Liver (tissue), 9 donors: ENCODE results near the gene ACAT1. TPM values are rescaled to one million over a fixed set of nuclear protein-coding genes. Genes with fewer than 3 reads are reported as not detected.

Experiments
- DNase-seq: peaks from one replicate; pipeline ENCODE4 v3.0.0-alpha.2; 2017; ENCODE audit warnings: low spot score
- H3K27ac ChIP-seq, 2 donors: one replicate each; pipeline ENCODE4 v1.7.0; 2013; ENCODE audit warnings: inconsistent platforms in 2 of 2, low read length in 2 of 2, control low read depth in 1 of 2, low read depth in 1 of 2, mild to moderate bottlenecking in 1 of 2
- H3K27me3 ChIP-seq, 4 donors: one replicate each; pipeline versions ENCODE4 v1.6.1 to v1.7.0; 2013; ENCODE audit warnings: low read length in 3 of 4, inconsistent platforms in 1 of 4, mild to moderate bottlenecking in 1 of 4, moderate library complexity in 1 of 4; ENCODE audit not compliant: control insufficient read depth in 4 of 4, insufficient read depth in 4 of 4
- H3K36me3 ChIP-seq, 4 donors: one replicate each; pipeline versions ENCODE4 v1.6.1 to v1.7.0; 2013; ENCODE audit warnings: low read length in 3 of 4, mild to moderate bottlenecking in 3 of 4, low read depth in 1 of 4, moderate library complexity in 1 of 4; ENCODE audit not compliant: control insufficient read depth in 4 of 4, insufficient read depth in 3 of 4
- H3K4me1 ChIP-seq, 4 donors: one replicate each; pipeline versions ENCODE4 v1.6.1 to v1.7.0; 2013; ENCODE audit warnings: low read length in 3 of 4, mild to moderate bottlenecking in 3 of 4, moderate library complexity in 1 of 4; ENCODE audit not compliant: control insufficient read depth in 4 of 4, insufficient read depth in 4 of 4
- H3K4me3 ChIP-seq, 3 donors: one replicate each; pipeline versions ENCODE4 v1.6.1 to v1.7.0; 2013; ENCODE audit warnings: low read length in 3 of 3, control low read depth in 1 of 3, low read depth in 1 of 3, mild to moderate bottlenecking in 1 of 3
- H3K9ac ChIP-seq, 2 donors: one replicate each; pipeline ENCODE4 v1.7.0; 2013; ENCODE audit warnings: low read length in 2 of 2, mild to moderate bottlenecking in 2 of 2, moderate library complexity in 2 of 2, control low read depth in 1 of 2, low read depth in 1 of 2
- H3K9me3 ChIP-seq, 4 donors: one replicate each; pipeline versions ENCODE4 v1.6.1 to v1.7.0; 2013; ENCODE audit warnings: low read length in 3 of 4; ENCODE audit not compliant: control insufficient read depth in 4 of 4
- EGR1 ChIP-seq, 2 donors: IDR thresholded peaks; 2 replicates each; pipeline ENCODE4 v1.6.1; 2016 to 2018; ENCODE audit warnings: antibody characterized with exemption in 2 of 2, low read depth in 2 of 2
- FOXA1 ChIP-seq: IDR thresholded peaks from 2 replicates; pipeline ENCODE4 v1.6.1; 2016; ENCODE audit warnings: antibody characterized with exemption
- FOXA2 ChIP-seq: IDR thresholded peaks from 2 replicates; pipeline ENCODE4 v1.6.1; 2016; ENCODE audit warnings: antibody characterized with exemption
- GABPA ChIP-seq, 2 donors: IDR thresholded peaks in 1 of 2; conservative IDR thresholded peaks in 1 of 2; 2 replicates each; pipeline ENCODE4 v1.6.1; 2016; ENCODE audit warnings: antibody characterized with exemption in 2 of 2, mild to moderate bottlenecking in 1 of 2, moderate library complexity in 1 of 2
- HNF4A ChIP-seq, 2 donors: conservative IDR thresholded peaks; 2 replicates each; pipeline ENCODE4 v1.6.1; 2016; ENCODE audit warnings: antibody characterized with exemption in 2 of 2, mild to moderate bottlenecking in 2 of 2
- HNF4G ChIP-seq: IDR thresholded peaks from 2 replicates; pipeline ENCODE4 v1.6.1; 2016; ENCODE audit warnings: antibody characterized with exemption
- JUND ChIP-seq, 2 donors: IDR thresholded peaks; 2 replicates each; pipeline ENCODE4 v1.6.1; 2016; ENCODE audit warnings: antibody characterized with exemption in 2 of 2
- MAX ChIP-seq: IDR thresholded peaks from 2 replicates; pipeline ENCODE4 v1.6.1; 2016; ENCODE audit warnings: antibody characterized with exemption
- NR2F2 ChIP-seq: IDR thresholded peaks from 2 replicates; pipeline ENCODE4 v1.6.1; 2016; ENCODE audit warnings: antibody characterized with exemption
- RAD21 ChIP-seq, 2 donors: IDR thresholded peaks; 2 replicates each; pipeline ENCODE4 v1.6.1; 2016; ENCODE audit warnings: antibody characterized with exemption in 2 of 2, mild to moderate bottlenecking in 2 of 2
- REST ChIP-seq: IDR thresholded peaks from 2 replicates; pipeline ENCODE4 v1.6.1; 2016; ENCODE audit warnings: antibody characterized with exemption, mild to moderate bottlenecking
- RXRA ChIP-seq, 2 donors: IDR thresholded peaks; 2 replicates each; pipeline ENCODE4 v1.6.1; 2017 to 2018; ENCODE audit warnings: antibody characterized with exemption in 2 of 2, mild to moderate bottlenecking in 1 of 2
- SP1 ChIP-seq: IDR thresholded peaks from 2 replicates; pipeline ENCODE4 v1.6.1; 2018; ENCODE audit warnings: antibody characterized with exemption, mild to moderate bottlenecking
- TAF1 ChIP-seq: conservative IDR thresholded peaks from 2 replicates; pipeline ENCODE4 v1.6.1; 2016; ENCODE audit warnings: antibody characterized with exemption, mild to moderate bottlenecking
- YY1 ChIP-seq: IDR thresholded peaks from 2 replicates; pipeline ENCODE4 v1.6.1; 2016; ENCODE audit warnings: antibody characterized with exemption, mild to moderate bottlenecking
- ZBTB33 ChIP-seq: IDR thresholded peaks from 2 replicates; pipeline ENCODE4 v1.6.1; 2016; ENCODE audit warnings: antibody characterized with exemption
- WGBS: extraction: QIAGEN DNeasy Blood & Tissue Kit; methylation state at CpG from one replicate; pipeline ENCODE4 v1.1.7; 2013; 5-methylcytosine and 5-hydroxymethylcytosine counted together
- polyA plus RNA-seq, 2 donors: library from polyadenylated mRNA; stranded (reverse) in 1 of 2; unstranded in 1 of 2; fragments of 200-250 nt in 1 of 2; fragments of >200 nt in 1 of 2; fragmentation: Nextera tagmentation in 1 of 2; extraction: Ambion mirVana in 1 of 2; gene quantifications; one replicate each; pipeline versions ENCODE4 v1.2.1 to v1.2.3, GENCODE V29; 2013 to 2015
- total RNA-seq, 2 donors: library from RNA; depleted of rRNA; stranded (reverse); fragments of >200 nt; gene quantifications; one replicate each; pipeline ENCODE4 v1.2.3, GENCODE V29; 2014
- TF ChIP-seq, protein P1 (sequence below): IDR thresholded peaks from 2 replicates; pipeline ENCODE4 v1.6.1; 2016; ENCODE audit warnings: antibody characterized with exemption
- TF ChIP-seq, protein P2 (sequence below): fragments of 150-350 bp; IDR thresholded peaks from 2 replicates; pipeline ENCODE4 v1.5.1; 2017; ENCODE audit warnings: improper control_type of control experiment, low read depth, low read length; ENCODE audit not compliant: missing input control
- donor health status: healthy.
- donor health status: healthy.
- donor health status: healthy.
- donor health status: healthy.
- donor health status: healthy.

The ACAT1 gene
- total RNA-seq (1,000 to 10,000 TPM in 1 of 2 donors, 10 to 100 TPM in 1; 99.8 to 1,048 TPM), polyA plus RNA-seq (100 to 1,000 TPM; 545 to 605 TPM)

GRCh38 chr11:108121274-108122155, at the start of gene ACAT1:
TSS of gene ACAT1 (plus strand) at chr11:108121567. CDS start at chr11:108121607, 40 bp downstream.
- Histone ChIP-seq H3K27ac (peak within 1 kb of the TSS; percentile 94 to 99), H3K4me1 (peaks cover 7 to 34% (median 24%) of the 10 kb centered on the region in 4 donors), H3K36me3 (no peaks in the 10 kb centered on the region), H3K9me3 (no peaks in the 10 kb centered on the region), H3K4me3 (peak within 1 kb of the TSS; percentile 74 to 89 (median 83)), H3K9ac (peak within 1 kb of the TSS; percentile 78 to 92), H3K27me3 (no peaks in the 10 kb centered on the region)
- TF ChIP-seq FOXA2 (peak; percentile 28), GABPA (IDR thresholded peaks at IDR 0.05 in 1 of 2, conservative IDR thresholded peaks at IDR 0.05 in 1 of 2) (no peak), HNF4A (conservative IDR thresholded peaks at IDR 0.05) (peak; percentile 86 to 91), HNF4G (peak; percentile 59), NR2F2 (peak; percentile 68), RAD21 (IDR thresholded peaks at IDR 0.05) (peak in 1 of 2 donors; percentile 8), TAF1 (peak; percentile 81), ZBTB33 (peak; percentile 39), RXRA (IDR thresholded peaks at IDR 0.05) (peak; percentile 84 to 88), MAX (peak; percentile 43), REST (peak; percentile 90), YY1 (peak; percentile 85), FOXA1 (no peak), SP1 (peak; percentile 90), JUND (IDR thresholded peaks at IDR 0.05) (peak; percentile 88 to 97), EGR1 (IDR thresholded peaks at IDR 0.05; ENCODE audit: low read depth in 2 of 2) (peak in 1 of 2 donors; percentile 93)
- TF ChIP-seq, protein P1, sequence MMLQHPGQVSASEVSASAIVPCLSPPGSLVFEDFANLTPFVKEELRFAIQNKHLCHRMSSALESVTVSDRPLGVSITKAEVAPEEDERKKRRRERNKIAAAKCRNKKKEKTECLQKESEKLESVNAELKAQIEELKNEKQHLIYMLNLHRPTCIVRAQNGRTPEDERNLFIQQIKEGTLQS: no peak
- TF ChIP-seq, protein P2, sequence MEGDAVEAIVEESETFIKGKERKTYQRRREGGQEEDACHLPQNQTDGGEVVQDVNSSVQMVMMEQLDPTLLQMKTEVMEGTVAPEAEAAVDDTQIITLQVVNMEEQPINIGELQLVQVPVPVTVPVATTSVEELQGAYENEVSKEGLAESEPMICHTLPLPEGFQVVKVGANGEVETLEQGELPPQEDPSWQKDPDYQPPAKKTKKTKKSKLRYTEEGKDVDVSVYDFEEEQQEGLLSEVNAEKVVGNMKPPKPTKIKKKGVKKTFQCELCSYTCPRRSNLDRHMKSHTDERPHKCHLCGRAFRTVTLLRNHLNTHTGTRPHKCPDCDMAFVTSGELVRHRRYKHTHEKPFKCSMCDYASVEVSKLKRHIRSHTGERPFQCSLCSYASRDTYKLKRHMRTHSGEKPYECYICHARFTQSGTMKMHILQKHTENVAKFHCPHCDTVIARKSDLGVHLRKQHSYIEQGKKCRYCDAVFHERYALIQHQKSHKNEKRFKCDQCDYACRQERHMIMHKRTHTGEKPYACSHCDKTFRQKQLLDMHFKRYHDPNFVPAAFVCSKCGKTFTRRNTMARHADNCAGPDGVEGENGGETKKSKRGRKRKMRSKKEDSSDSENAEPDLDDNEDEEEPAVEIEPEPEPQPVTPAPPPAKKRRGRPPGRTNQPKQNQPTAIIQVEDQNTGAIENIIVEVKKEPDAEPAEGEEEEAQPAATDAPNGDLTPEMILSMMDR: peak; percentile 43
- WGBS: under 1% methylated on average over 73 of the region's 73 CpGs
- peak; percentile 100 for DNase-seq
